ENCODE results near the gene SLC12A2. TPM values are rescaled to one million over a fixed set of nuclear protein-coding genes. Genes with fewer than 3 reads are reported as not detected.

Gene SLC12A2
- total and polyA plus RNA-seq, 2 donors (not counting 1 experiment from before 2014, with no cell fraction given): 13.7 to 18.6 TPM

DNA sequence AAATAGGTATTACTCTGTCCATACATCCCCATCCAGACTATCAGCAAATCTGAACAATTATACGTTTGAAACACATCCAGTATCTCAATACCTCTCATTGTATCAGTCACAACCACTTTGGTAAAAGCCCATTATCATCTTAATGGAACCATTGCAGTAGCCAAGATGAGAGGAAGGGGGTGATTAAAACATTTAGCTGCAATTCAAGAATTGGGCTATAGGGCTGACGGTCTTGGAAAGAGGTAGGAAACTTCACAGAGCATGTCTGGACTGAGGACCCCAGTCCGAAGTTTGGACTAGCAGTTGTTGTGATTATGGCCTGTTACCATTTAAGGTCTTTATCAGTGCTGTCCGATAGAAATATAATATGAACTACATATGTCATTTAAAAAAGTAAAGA is 8.6 kb downstream of the SLC12A2 start:
- H3K4me2 ChIP-seq (ENCODE audit: extremely low read depth, insufficient read depth, low read length): no peak overlapping the region
- DNase-seq (ENCODE audit: low read depth in 2 of 2): no peak
- H2AFZ ChIP-seq (ENCODE audit: low read length): no peak overlapping the region
- H3K4me1 ChIP-seq (ENCODE audit: control insufficient read depth, extremely low read depth, insufficient read depth, low read length): no peaks in the 10 kb centered on the region
- no peaks in the 10 kb centered on the region for H3K36me3 ChIP-seq (ENCODE audit: control insufficient read depth, insufficient read depth, low read length)
- H3K79me2 ChIP-seq (ENCODE audit: control insufficient read depth, insufficient read depth, low read length): no peaks in the 10 kb centered on the region
- H4K20me1 ChIP-seq (ENCODE audit: control insufficient read depth, extremely low read depth, insufficient read depth, low read length): no peaks in the 10 kb centered on the region
- H3K9me3 ChIP-seq (ENCODE audit: control insufficient read depth, insufficient read depth, low read depth, low read length): no peaks in the 10 kb centered on the region
- no peak overlapping the region for H3K4me3 ChIP-seq (replicated peaks in 1 of 4; ENCODE audit: control extremely low read depth in 1 of 4, insufficient read depth in 1 of 4, low read depth in 3 of 4, low read length in 4 of 4)
- no peaks in the 10 kb centered on the region for H3K27me3 ChIP-seq (ENCODE audit: control insufficient read depth, insufficient read depth, low read length)
- H3K9ac ChIP-seq (ENCODE audit: insufficient read depth, low read length): no peak overlapping the region
- H3K27ac ChIP-seq (ENCODE audit: insufficient read depth, low read length): no peak overlapping the region
- TF ChIP-seq, protein P1, sequence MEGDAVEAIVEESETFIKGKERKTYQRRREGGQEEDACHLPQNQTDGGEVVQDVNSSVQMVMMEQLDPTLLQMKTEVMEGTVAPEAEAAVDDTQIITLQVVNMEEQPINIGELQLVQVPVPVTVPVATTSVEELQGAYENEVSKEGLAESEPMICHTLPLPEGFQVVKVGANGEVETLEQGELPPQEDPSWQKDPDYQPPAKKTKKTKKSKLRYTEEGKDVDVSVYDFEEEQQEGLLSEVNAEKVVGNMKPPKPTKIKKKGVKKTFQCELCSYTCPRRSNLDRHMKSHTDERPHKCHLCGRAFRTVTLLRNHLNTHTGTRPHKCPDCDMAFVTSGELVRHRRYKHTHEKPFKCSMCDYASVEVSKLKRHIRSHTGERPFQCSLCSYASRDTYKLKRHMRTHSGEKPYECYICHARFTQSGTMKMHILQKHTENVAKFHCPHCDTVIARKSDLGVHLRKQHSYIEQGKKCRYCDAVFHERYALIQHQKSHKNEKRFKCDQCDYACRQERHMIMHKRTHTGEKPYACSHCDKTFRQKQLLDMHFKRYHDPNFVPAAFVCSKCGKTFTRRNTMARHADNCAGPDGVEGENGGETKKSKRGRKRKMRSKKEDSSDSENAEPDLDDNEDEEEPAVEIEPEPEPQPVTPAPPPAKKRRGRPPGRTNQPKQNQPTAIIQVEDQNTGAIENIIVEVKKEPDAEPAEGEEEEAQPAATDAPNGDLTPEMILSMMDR (conservative IDR thresholded peaks at IDR 0.05 in 1 of 2, IDR thresholded peaks at IDR 0.05 in 1 of 2; ENCODE audit: low read depth in 1 of 2, low read length in 2 of 2): no peak
- no peak for TF ChIP-seq EZH2 (IDR thresholded peaks at IDR 0.05; ENCODE audit: low read length, missing control alignments)

DNA sequence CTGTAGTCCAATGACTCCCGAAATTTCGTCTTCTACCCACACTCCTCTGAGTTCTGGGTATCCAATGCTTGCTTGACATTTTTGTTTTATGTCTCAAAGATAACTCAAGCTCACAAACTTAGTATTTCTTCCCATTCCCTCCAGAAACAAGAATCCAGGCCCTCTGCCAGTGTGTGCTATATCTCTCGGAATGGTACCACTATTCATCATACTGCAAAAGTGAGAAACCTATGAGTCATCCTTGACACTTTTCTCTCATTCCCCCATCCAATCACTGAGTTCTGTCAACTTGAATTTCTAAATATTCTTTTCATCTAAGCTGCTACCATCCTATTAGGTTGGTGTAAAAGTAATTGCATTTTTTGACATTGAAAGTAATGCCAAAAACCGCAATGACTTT is 9.8 kb downstream of the SLC12A2 start:
- Histone ChIP-seq H2AFZ (ENCODE audit: low read length) (no peak overlapping the region), H3K9ac (ENCODE audit: insufficient read depth, low read length) (no peak overlapping the region), H3K4me3 (replicated peaks in 1 of 4; ENCODE audit: control extremely low read depth in 1 of 4, insufficient read depth in 1 of 4, low read depth in 3 of 4, low read length in 4 of 4) (no peak overlapping the region), H3K9me3 (ENCODE audit: control insufficient read depth, insufficient read depth, low read depth, low read length) (no peaks in the 10 kb centered on the region), H3K4me1 (ENCODE audit: control insufficient read depth, extremely low read depth, insufficient read depth, low read length) (no peaks in the 10 kb centered on the region), H3K36me3 (ENCODE audit: control insufficient read depth, insufficient read depth, low read length) (no peaks in the 10 kb centered on the region), H3K27ac (ENCODE audit: insufficient read depth, low read length) (no peak overlapping the region), H3K27me3 (ENCODE audit: control insufficient read depth, insufficient read depth, low read length) (no peaks in the 10 kb centered on the region), H3K79me2 (ENCODE audit: control insufficient read depth, insufficient read depth, low read length) (no peaks in the 10 kb centered on the region), H4K20me1 (ENCODE audit: control insufficient read depth, extremely low read depth, insufficient read depth, low read length) (no peaks in the 10 kb centered on the region), H3K4me2 (ENCODE audit: extremely low read depth, insufficient read depth, low read length) (no peak overlapping the region)
- DNase-seq (ENCODE audit: low read depth in 2 of 2): peak in 1 of 2 donors; percentile 70
- TF ChIP-seq, protein P1 (conservative IDR thresholded peaks at IDR 0.05 in 1 of 2, IDR thresholded peaks at IDR 0.05 in 1 of 2; ENCODE audit: low read depth in 1 of 2, low read length in 2 of 2): no peak
- TF ChIP-seq EZH2 (IDR thresholded peaks at IDR 0.05; ENCODE audit: low read length, missing control alignments): no peak

DNA sequence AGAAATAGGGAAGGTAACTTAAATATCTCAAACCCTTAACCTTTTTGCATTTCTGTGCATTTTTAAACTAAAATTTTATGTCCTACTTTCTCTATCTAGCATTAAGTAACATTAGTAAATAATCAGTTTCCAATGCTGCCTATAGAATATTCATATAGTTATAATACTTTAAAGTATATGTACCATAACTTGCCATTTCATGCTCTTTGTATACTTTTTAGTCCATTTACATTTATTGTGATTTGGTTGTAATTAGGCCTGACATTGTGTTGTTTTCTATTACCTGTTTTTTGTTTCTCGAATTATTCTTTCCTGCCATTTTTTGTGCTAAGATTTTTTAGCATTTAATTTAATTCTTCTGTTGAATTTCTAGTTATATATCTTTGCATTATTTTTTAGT is 13.7 kb downstream of the SLC12A2 start:
- no peaks in the 10 kb centered on the region for H4K20me1 ChIP-seq (ENCODE audit: control insufficient read depth, extremely low read depth, insufficient read depth, low read length)
- H2AFZ ChIP-seq (ENCODE audit: low read length): no peak overlapping the region
- H3K27ac ChIP-seq (ENCODE audit: insufficient read depth, low read length): no peak overlapping the region
- H3K4me2 ChIP-seq (ENCODE audit: extremely low read depth, insufficient read depth, low read length): no peak overlapping the region
- no peaks in the 10 kb centered on the region for H3K36me3 ChIP-seq (ENCODE audit: control insufficient read depth, insufficient read depth, low read length)
- TF ChIP-seq EZH2 (IDR thresholded peaks at IDR 0.05; ENCODE audit: low read length, missing control alignments): no peak
- TF ChIP-seq, protein P1 (conservative IDR thresholded peaks at IDR 0.05 in 1 of 2, IDR thresholded peaks at IDR 0.05 in 1 of 2; ENCODE audit: low read depth in 1 of 2, low read length in 2 of 2): no peak
- H3K27me3 ChIP-seq (ENCODE audit: control insufficient read depth, insufficient read depth, low read length): no peaks in the 10 kb centered on the region
- no peaks in the 10 kb centered on the region for H3K79me2 ChIP-seq (ENCODE audit: control insufficient read depth, insufficient read depth, low read length)
- H3K4me3 ChIP-seq (replicated peaks in 1 of 4; ENCODE audit: control extremely low read depth in 1 of 4, insufficient read depth in 1 of 4, low read depth in 3 of 4, low read length in 4 of 4): no peak overlapping the region
- no peak overlapping the region for H3K9ac ChIP-seq (ENCODE audit: insufficient read depth, low read length)
- H3K4me1 ChIP-seq (ENCODE audit: control insufficient read depth, extremely low read depth, insufficient read depth, low read length): no peaks in the 10 kb centered on the region
- no peak for DNase-seq (ENCODE audit: low read depth in 2 of 2)
- no peaks in the 10 kb centered on the region for H3K9me3 ChIP-seq (ENCODE audit: control insufficient read depth, insufficient read depth, low read depth, low read length)
